ENCODE data around the gene SACM1L.

GRCh38 chr3:45758871-45759270 lies 69.7 kb downstream of the SACM1L start:
- TF ChIP-seq ZNF565 (CRISPR knock-in tag; conservative IDR thresholded peaks at IDR 0.05; ENCODE audit: low read depth) (no peak), ZFP30 (CRISPR knock-in tag; IDR thresholded peaks at IDR 0.05) (no peak), OSR1 (CRISPR knock-in tag; IDR thresholded peaks at IDR 0.05) (no peak), ARNTL (CRISPR knock-in tag; IDR thresholded peaks at IDR 0.05; ENCODE audit: borderline replicate concordance, low read depth) (no peak), BACH2 (CRISPR knock-in tag; IDR thresholded peaks at IDR 0.05; ENCODE audit: borderline replicate concordance) (no peak), TOX (CRISPR knock-in tag; IDR thresholded peaks at IDR 0.05; ENCODE audit: borderline replicate concordance) (no peak), PPARA (CRISPR knock-in tag; IDR thresholded peaks at IDR 0.05; ENCODE audit: borderline replicate concordance) (no peak), ESRRG (CRISPR knock-in tag; IDR thresholded peaks at IDR 0.05) (no peak), RARB (CRISPR knock-in tag; IDR thresholded peaks at IDR 0.05) (no peak), CREB5 (CRISPR knock-in tag; IDR thresholded peaks at IDR 0.05; ENCODE audit: low read depth) (no peak), GLIS3 (CRISPR knock-in tag; IDR thresholded peaks at IDR 0.05) (no peak), PATZ1 (CRISPR knock-in tag; IDR thresholded peaks at IDR 0.05; ENCODE audit: borderline replicate concordance) (no peak)
